SU-DHL-6 (cell line): ENCODE data around the gene MAP1S.

ENCODE experiments used
- H2AFZ ChIP-seq: fragments of 200-600 bp; sonication (generic); 2 replicates; pipeline ENCODE4 v1.6.1; 2014; ENCODE audit warnings: low read depth, mild to moderate bottlenecking, moderate library complexity, mixed read lengths, antibody characterized with exemption, low read length; ENCODE audit not compliant: severe bottlenecking
- H3F3A ChIP-seq: fragments of 200-600 bp; shearing (Covaris generic); 2 replicates; pipeline ENCODE4 v1.6.0; 2016; ENCODE audit warnings: antibody characterized with exemption, mild to moderate bottlenecking; ENCODE audit not compliant: insufficient read depth
- H3K27ac ChIP-seq: fragments of 200-600 bp; sonication (generic); 2 replicates; pipeline ENCODE4 v1.5.1; 2016; ENCODE audit warnings: low read depth, mild to moderate bottlenecking, low read length, moderate library complexity, mixed read lengths
- H3K27me3 ChIP-seq: fragments of 200-600 bp; sonication (generic), shearing (Covaris generic); 2 replicates; pipeline ENCODE4 v1.6.0; 2014; ENCODE audit warnings: mild to moderate bottlenecking, low read length
- H3K36me3 ChIP-seq: fragments of 200-600 bp; sonication (generic); 2 replicates; pipeline ENCODE4 v1.6.1; 2014; ENCODE audit warnings: mild to moderate bottlenecking, low read length, mixed read lengths
- H3K4me2 ChIP-seq: fragments of 300-600, 200-600 bp; shearing (Covaris generic), sonication (generic); 2 replicates; pipeline ENCODE4 v1.6.0; 2014; ENCODE audit warnings: low read length, low read depth, mild to moderate bottlenecking; ENCODE audit not compliant: poor library complexity, severe bottlenecking
- H3K4me3 ChIP-seq: fragments of 200-600 bp; sonication (generic); 2 replicates; pipeline ENCODE4 v1.5.1; 2014; ENCODE audit warnings: antibody characterized with exemption, low read length, mild to moderate bottlenecking, mixed read lengths; ENCODE audit not compliant: insufficient read depth, poor library complexity, severe bottlenecking
- H3K79me2 ChIP-seq: fragments of 200-600 bp; sonication (generic); 2 replicates; pipeline ENCODE4 v1.6.1; 2014; ENCODE audit warnings: mild to moderate bottlenecking, low read length, moderate library complexity; ENCODE audit not compliant: insufficient read depth
- H3K9ac ChIP-seq: fragments of 200-600 bp; sonication (generic); 2 replicates; pipeline ENCODE4 v1.7.0; 2014; ENCODE audit warnings: mild to moderate bottlenecking, low read length
- H3K9me2 ChIP-seq: fragments of 200-600 bp; sonication (generic); replicated peaks from 2 replicates; pipeline ENCODE4 v1.6.1; 2014; ENCODE audit warnings: low read length; ENCODE audit not compliant: insufficient read depth
- H3K9me3 ChIP-seq: fragments of 200-600 bp; sonication (generic); 2 replicates; pipeline ENCODE4 v1.6.1; 2014; ENCODE audit warnings: low read length, mixed read lengths; ENCODE audit not compliant: insufficient read depth
- H4K20me1 ChIP-seq: fragments of 200-600 bp; sonication (generic); 2 replicates; pipeline ENCODE4 v1.6.1; 2014; ENCODE audit warnings: low read depth, mild to moderate bottlenecking, antibody characterized with exemption, low read length, moderate library complexity, mixed read lengths
- CTCF ChIP-seq: fragments of 200-600 bp; sonication (generic); IDR thresholded peaks from one replicate; pipeline ENCODE4 v1.5.1; 2017; ENCODE audit warnings: antibody characterized with exemption, mild to moderate bottlenecking, low read length, moderate library complexity; ENCODE audit not compliant: insufficient read depth, poor library complexity, severe bottlenecking
- EZH2phosphoT487 ChIP-seq: fragments of 200-600 bp; sonication (generic), shearing (Covaris generic); conservative IDR thresholded peaks from 2 replicates; pipeline ENCODE4 v1.6.1; 2018; ENCODE audit warnings: mild to moderate bottlenecking, antibody characterized with exemption, low read length, moderate library complexity, mixed read lengths

Gene MAP1S

GRCh38 chr19:17747205-17748098 lies 28.2 kb downstream of the MAP1S start:
- Histone ChIP-seq H3K79me2 (peaks cover 38% of the 10 kb centered on the region), H3K9me3 (no peaks in the 10 kb centered on the region), H4K20me1 (no peaks in the 10 kb centered on the region), H3K4me2 (peak overlapping the region; percentile 73), H3K9me2 (no peaks in the 10 kb centered on the region), H3F3A (peaks cover 28% of the 10 kb centered on the region), H3K27ac (peak overlapping the region; percentile 88), H2AFZ (peak overlapping the region; percentile 85), H3K36me3 (no peaks in the 10 kb centered on the region), H3K9ac (peak overlapping the region; percentile 67), H3K27me3 (no peaks in the 10 kb centered on the region), H3K4me3 (peak overlapping the region; percentile 73)
- no peak for TF ChIP-seq CTCF
- no peak for TF ChIP-seq EZH2phosphoT487

- Histone ChIP-seq H3K27ac (peak overlapping the region; percentile 88), H3K9me3 (no peaks in the 10 kb centered on the region), H3K4me3 (peak overlapping the region; percentile 73), H4K20me1 (no peaks in the 10 kb centered on the region), H3K9ac (peak overlapping the region; percentile 67; the same call in 1 of the 2 replicates), H3K9me2 (no peaks in the 10 kb centered on the region), H3K36me3 (no peaks in the 10 kb centered on the region), H3K79me2 (peaks cover 48% of the 10 kb centered on the region), H3K4me2 (peak overlapping the region; percentile 73), H3F3A (peaks cover 38% of the 10 kb centered on the region), H3K27me3 (no peaks in the 10 kb centered on the region), H2AFZ (no peak overlapping the region)
- TF ChIP-seq CTCF (no peak), EZH2phosphoT487 (no peak)
Measured at GRCh38 chr19:17748884-17749638, 29.8 kb downstream of the MAP1S start.

DNA sequence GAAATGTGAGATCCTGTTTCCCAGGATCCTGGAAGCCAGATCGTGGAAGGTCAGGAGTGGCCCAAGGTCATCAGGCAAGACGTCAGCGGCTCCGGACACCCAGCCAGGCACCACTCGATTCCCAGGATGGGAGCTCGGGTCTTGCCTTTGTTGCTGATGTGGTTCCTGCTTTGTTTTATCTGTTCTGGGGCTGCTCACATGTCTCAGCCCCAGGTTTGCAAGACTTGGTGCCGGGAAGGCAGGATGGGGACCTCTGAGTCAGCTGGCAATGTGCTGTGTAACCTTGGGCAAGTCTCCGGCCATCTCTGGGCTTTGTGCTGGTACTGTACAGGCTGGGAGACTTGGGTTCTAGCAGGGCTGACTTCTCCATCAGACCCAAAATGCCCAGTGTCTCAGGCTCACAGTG lies 30.6 kb downstream of the MAP1S start:
- Histone ChIP-seq H3K4me3 (peak overlapping the region; percentile 51), H3K27me3 (no peaks in the 10 kb centered on the region), H3K36me3 (no peaks in the 10 kb centered on the region), H3K4me2 (peak overlapping the region; percentile 73), H3K9ac (peak overlapping the region; percentile 67), H3F3A (peaks cover 45% of the 10 kb centered on the region), H3K79me2 (peaks cover 50% of the 10 kb centered on the region), H2AFZ (no peak overlapping the region), H4K20me1 (no peaks in the 10 kb centered on the region), H3K9me2 (no peaks in the 10 kb centered on the region), H3K27ac (peak overlapping the region; percentile 88), H3K9me3 (no peaks in the 10 kb centered on the region)
- TF ChIP-seq EZH2phosphoT487 (no peak), CTCF (no peak)
